Esophagus squamous epithelium (tissue), 5 donors: ENCODE data around the gene NMUR1. TPM values are rescaled to one million over a fixed set of nuclear protein-coding genes. Genes with fewer than 3 reads are reported as not detected.
A peak's percentile ranks its signal among the peaks of the same experiment; 100 is the strongest.

Source experiments
- DNase-seq: peaks from one replicate; lab custom pipeline; 2025; lab: John Stamatoyannopoulos, UW
- H3K27ac ChIP-seq, 4 donors: fragments of 200-600 bp; sonication (generic); one replicate each; pipeline ENCODE4 v1.5.1; 2016 to 2019; ENCODE audit warnings: mild to moderate bottlenecking in 1 of 4
- H3K27me3 ChIP-seq, 4 donors: fragments of 200-600 bp; sonication (generic); 1 replicate in 3 of 4; 2 replicates in 1 of 4; pipeline versions ENCODE4 v1.5.1 to v1.6.0; 2017 to 2021; ENCODE audit warnings: antibody characterized with exemption in 1 of 4
- H3K36me3 ChIP-seq, 3 donors: fragments of 200-600 bp; sonication (generic); one replicate each; pipeline ENCODE4 v1.5.1; 2016 to 2019
- H3K4me1 ChIP-seq, 3 donors: fragments of 200-600 bp; sonication (generic); one replicate each; pipeline ENCODE4 v1.5.1; 2017 to 2019
- H3K4me3 ChIP-seq, 4 donors: fragments of 200-600 bp; sonication (generic); 1 replicate in 3 of 4; 2 replicates in 1 of 4; pipeline ENCODE4 v1.5.1; 2016 to 2019; ENCODE audit warnings: mild to moderate bottlenecking in 2 of 4, moderate library complexity in 1 of 4
- H3K9me3 ChIP-seq, 3 donors: fragments of 200-600 bp; sonication (generic); one replicate each; pipeline ENCODE4 v1.5.1; 2016 to 2019
- CTCF ChIP-seq, 6 experiments: fragments of 450-650 bp in 4 of 6; fragments of 200-600 bp in 2 of 6; sonication (generic) in 2 of 6; IDR thresholded peaks; one replicate each; pipeline ENCODE4 v1.5.1; 2016 to 2019; ENCODE audit warnings: antibody characterized with exemption in 6 of 6, mild to moderate bottlenecking in 4 of 6, moderate library complexity in 4 of 6
- POLR2A ChIP-seq, 4 donors: fragments of 450-650 bp; IDR thresholded peaks; one replicate each; pipeline ENCODE4 v1.6.1; 2017; ENCODE audit warnings: antibody characterized with exemption in 4 of 4, mild to moderate bottlenecking in 4 of 4, moderate library complexity in 3 of 4
- WGBS, 2 donors: methylation state at CpG; one replicate each; pipeline ENCODE4 v1.1.5; 2018; 5-methylcytosine and 5-hydroxymethylcytosine counted together
- intact Hi-C: fragments of 100-400 bp; cut with DNase I; formaldehyde crosslinking; loops from one replicate; pipeline ENCODE4 v1.15.0; 2022
- total RNA-seq, 4 donors: library from RNA; depleted of rRNA; stranded (reverse); fragments of >200 nt; gene quantifications; one replicate each; pipeline ENCODE4 v1.1.0, GENCODE V29; 2016
- donor health status: DM: yes; HTN: yes; CAD: no.

NMUR1 gene
- total RNA-seq, 4 donors from 2014 or later = 0.15 to 1.5 TPM; not detected in 2

GRCh38 chr2:231488331-231488730 is 41.9 kb downstream of the NMUR1 start:
- TF ChIP-seq CTCF (IDR thresholded peaks at IDR 0.05) (no peak), POLR2A (IDR thresholded peaks at IDR 0.05) (no peak)
- no peak overlapping the region for H3K4me3 ChIP-seq
- no peaks in the 10 kb centered on the region for H3K36me3 ChIP-seq
- DNase-seq = no peak
- WGBS, 2 donors = 91 to 93% methylated on average over 5 of the region's 5 CpGs
- H3K27ac ChIP-seq = no peak overlapping the region
- peaks cover 0 to 7% (median under 1%) of the 10 kb centered on the region in 3 donors for H3K4me1 ChIP-seq
- no peaks in the 10 kb centered on the region for H3K9me3 ChIP-seq
- H3K27me3 ChIP-seq = no peaks in the 10 kb centered on the region
- intact Hi-C loops = loop anchor here (10.0 kb wide), 1 partner anchor 66 kb away; no protein-coding TSS in a partner anchor

GRCh38 chr2:231486851-231487596 is 43.2 kb downstream of the NMUR1 start:
- no peak for DNase-seq
- 85 to 86% methylated on average over 6 of the region's 6 CpGs for WGBS, 2 donors
- no peak overlapping the region for H3K27ac ChIP-seq

GRCh38 chr2:231483398-231484329 is 46.6 kb downstream of the NMUR1 start:
- no peaks in the 10 kb centered on the region for H3K9me3 ChIP-seq
- no peak for DNase-seq
- H3K27ac ChIP-seq = peak overlapping the region; percentile 65 to 84 (median 80)
- H3K4me3 ChIP-seq = peak overlapping the region; percentile 34 to 69 (median 48)
- H3K27me3 ChIP-seq = no peaks in the 10 kb centered on the region
- no peaks in the 10 kb centered on the region for H3K36me3 ChIP-seq
- peaks cover 3 to 20% (median 5%) of the 10 kb centered on the region in 3 donors for H3K4me1 ChIP-seq
- TF ChIP-seq POLR2A (IDR thresholded peaks at IDR 0.05) (no peak), CTCF (IDR thresholded peaks at IDR 0.05) (no peak)
- WGBS, 2 donors = 44 to 64% methylated on average over 11 to 55 of the region's 65 CpGs
- intact Hi-C loops = loop anchor here (10.0 kb wide), 1 partner anchor 71 kb away; no protein-coding TSS in a partner anchor

More at GRCh38 chr2:231486851-231487596, 43.2 kb downstream of the NMUR1 start:
- TF ChIP-seq POLR2A (IDR thresholded peaks at IDR 0.05) (no peak), CTCF (IDR thresholded peaks at IDR 0.05) (no peak)
- Histone ChIP-seq H3K36me3 (no peaks in the 10 kb centered on the region), H3K27me3 (no peaks in the 10 kb centered on the region), H3K4me3 (no peak overlapping the region), H3K9me3 (no peaks in the 10 kb centered on the region), H3K4me1 (peaks cover 3 to 20% (median 5%) of the 10 kb centered on the region in 3 donors)
- intact Hi-C loops = loop anchor here (10.0 kb wide), 1 partner anchor 68 kb away; no protein-coding TSS in a partner anchor

GRCh38 chr2:231482806-231483391 is 47.3 kb downstream of the NMUR1 start:
- Histone ChIP-seq H3K4me1 (peaks cover 3 to 20% (median 5%) of the 10 kb centered on the region in 3 donors), H3K27ac (peak overlapping the region; percentile 65 to 84 (median 80)), H3K9me3 (no peaks in the 10 kb centered on the region), H3K4me3 (peak overlapping the region; percentile 34 to 69 (median 48)), H3K36me3 (no peaks in the 10 kb centered on the region), H3K27me3 (no peaks in the 10 kb centered on the region)
- intact Hi-C loops = loop anchor here (10.0 kb wide), 1 partner anchor 72 kb away; no protein-coding TSS in a partner anchor
- no peak for DNase-seq
- whole genome bisulfite sequencing, 2 donors = 43 to 55% methylated on average over 2 of the region's 36 CpGs
- no peak for TF ChIP-seq POLR2A (IDR thresholded peaks at IDR 0.05)
- TF ChIP-seq CTCF (IDR thresholded peaks at IDR 0.05) = peak; percentile 64 to 89 (median 84)
